OCI-LY3 (cell line): ENCODE results near the gene ZNF280C.

Source experiments
- H2AFZ ChIP-seq: fragments of 200-600, 300-600 bp; shearing (Covaris generic); 2 replicates; pipeline ENCODE4 v1.6.0; 2014; ENCODE audit warnings: antibody characterized with exemption, low read depth, low read length
- H3K27ac ChIP-seq: fragments of 200-600, 300-600 bp; sonication (generic); 2 replicates; pipeline ENCODE4 v1.5.1; 2014; ENCODE audit warnings: mild to moderate bottlenecking, low read length, moderate library complexity, mixed read lengths
- H3K27me3 ChIP-seq: fragments of 200-600, 300-600 bp; sonication (generic); 2 replicates; pipeline ENCODE4 v1.6.1; 2014; ENCODE audit warnings: low read depth, low read length, mixed read lengths
- H3K36me3 ChIP-seq: fragments of 200-600, 300-600 bp; sonication (generic); replicated peaks from 2 replicates; pipeline ENCODE3; 2014; ENCODE audit warnings: low read depth, low read length, mixed read lengths
- H3K4me1 ChIP-seq: fragments of 300-600, 200-600 bp; sonication (generic); 2 replicates; pipeline ENCODE4 v1.6.1; 2014; ENCODE audit warnings: low read length, mixed read lengths
- H3K4me2 ChIP-seq: fragments of 200-600, 300-600 bp; sonication (generic); 2 replicates; pipeline ENCODE4 v1.6.1; 2014; ENCODE audit warnings: low read length, mixed read lengths
- H3K4me3 ChIP-seq: fragments of 300-600, 200-600 bp; sonication (generic); 2 replicates; pipeline ENCODE4 v1.5.1; 2014; ENCODE audit warnings: antibody characterized with exemption, mild to moderate bottlenecking, low read length, moderate library complexity
- H3K79me2 ChIP-seq: fragments of 300-600, 200-600 bp; shearing (Covaris generic); 2 replicates; pipeline ENCODE4 v1.6.1; 2014; ENCODE audit warnings: mild to moderate bottlenecking, low read length, mixed read lengths
- H3K9ac ChIP-seq: fragments of 300-600, 200-600 bp; shearing (Covaris generic); 2 replicates; pipeline ENCODE4 v1.6.0; 2014; ENCODE audit warnings: mild to moderate bottlenecking, low read length, moderate library complexity
- H3K9me3 ChIP-seq: fragments of 200-600, 300-600 bp; shearing (Covaris generic); 2 replicates; pipeline ENCODE4 v1.6.1; 2014; ENCODE audit warnings: low read length, mixed read lengths; ENCODE audit not compliant: insufficient read depth
- H4K20me1 ChIP-seq: fragments of 200-600, 300-600 bp; sonication (generic); 2 replicates; pipeline ENCODE4 v1.6.1; 2016; ENCODE audit warnings: low read length, mixed read lengths; ENCODE audit not compliant: insufficient read depth
- EZH2phosphoT487 ChIP-seq: fragments of 200-600 bp; shearing (Covaris generic); IDR thresholded peaks from 2 replicates; pipeline ENCODE4 v1.6.1; 2018; ENCODE audit warnings: antibody characterized with exemption, mixed run types, low read depth
- TF ChIP-seq, protein P1 (sequence below): fragments of 200-600, 300-600 bp; sonication (generic); IDR thresholded peaks from 2 replicates; pipeline ENCODE4 v1.5.1; 2014; ENCODE audit warnings: antibody characterized with exemption, low read length, low read depth

Gene ZNF280C

DNA sequence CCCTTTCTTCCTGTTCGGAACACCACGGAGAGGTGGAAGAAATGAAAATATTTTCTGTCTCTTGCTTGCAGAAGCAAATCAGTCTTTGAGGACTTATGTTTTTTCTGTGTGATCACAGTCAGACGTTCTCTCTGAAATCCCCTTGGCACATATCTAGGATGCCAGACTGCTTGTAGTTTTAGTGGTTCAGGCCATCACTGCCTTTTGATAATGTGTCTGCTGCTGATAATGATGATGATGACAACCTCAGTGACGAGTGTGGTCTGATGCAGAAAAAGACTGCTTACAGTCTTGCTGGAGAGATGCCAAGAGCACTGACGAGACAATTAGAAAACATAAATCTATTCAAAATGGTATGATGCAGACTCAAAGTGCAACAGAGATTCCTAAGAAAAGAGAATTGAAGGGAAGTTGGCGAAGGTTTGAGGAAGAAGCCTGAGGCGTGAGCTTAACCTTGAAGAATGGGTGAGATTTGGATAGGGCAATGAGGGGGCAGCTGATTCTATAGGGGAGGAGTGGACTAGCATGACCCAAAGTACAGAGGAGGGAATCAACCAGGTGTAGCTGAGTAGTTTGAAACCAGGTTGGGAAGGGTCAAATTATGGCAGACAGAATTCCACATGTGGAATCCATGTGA is 89.0 kb downstream of the ZNF280C start:
- no peak overlapping the region for H2AFZ ChIP-seq
- TF ChIP-seq EZH2phosphoT487, result no peak
- TF ChIP-seq, protein P1, sequence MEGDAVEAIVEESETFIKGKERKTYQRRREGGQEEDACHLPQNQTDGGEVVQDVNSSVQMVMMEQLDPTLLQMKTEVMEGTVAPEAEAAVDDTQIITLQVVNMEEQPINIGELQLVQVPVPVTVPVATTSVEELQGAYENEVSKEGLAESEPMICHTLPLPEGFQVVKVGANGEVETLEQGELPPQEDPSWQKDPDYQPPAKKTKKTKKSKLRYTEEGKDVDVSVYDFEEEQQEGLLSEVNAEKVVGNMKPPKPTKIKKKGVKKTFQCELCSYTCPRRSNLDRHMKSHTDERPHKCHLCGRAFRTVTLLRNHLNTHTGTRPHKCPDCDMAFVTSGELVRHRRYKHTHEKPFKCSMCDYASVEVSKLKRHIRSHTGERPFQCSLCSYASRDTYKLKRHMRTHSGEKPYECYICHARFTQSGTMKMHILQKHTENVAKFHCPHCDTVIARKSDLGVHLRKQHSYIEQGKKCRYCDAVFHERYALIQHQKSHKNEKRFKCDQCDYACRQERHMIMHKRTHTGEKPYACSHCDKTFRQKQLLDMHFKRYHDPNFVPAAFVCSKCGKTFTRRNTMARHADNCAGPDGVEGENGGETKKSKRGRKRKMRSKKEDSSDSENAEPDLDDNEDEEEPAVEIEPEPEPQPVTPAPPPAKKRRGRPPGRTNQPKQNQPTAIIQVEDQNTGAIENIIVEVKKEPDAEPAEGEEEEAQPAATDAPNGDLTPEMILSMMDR, result no peak
- no peak overlapping the region for H3K9ac ChIP-seq
- H3K27ac ChIP-seq, result no peak overlapping the region
- H3K4me1 ChIP-seq, result peaks cover 68% of the 10 kb centered on the region
- no peak overlapping the region for H3K4me3 ChIP-seq
- no peaks in the 10 kb centered on the region for H3K9me3 ChIP-seq
- no peaks in the 10 kb centered on the region for H3K27me3 ChIP-seq
- peaks cover 34% of the 10 kb centered on the region for H4K20me1 ChIP-seq
- peaks cover 79% of the 10 kb centered on the region for H3K79me2 ChIP-seq
- H3K36me3 ChIP-seq, result peaks cover 55% of the 10 kb centered on the region
- H3K4me2 ChIP-seq, result no peak overlapping the region

DNA sequence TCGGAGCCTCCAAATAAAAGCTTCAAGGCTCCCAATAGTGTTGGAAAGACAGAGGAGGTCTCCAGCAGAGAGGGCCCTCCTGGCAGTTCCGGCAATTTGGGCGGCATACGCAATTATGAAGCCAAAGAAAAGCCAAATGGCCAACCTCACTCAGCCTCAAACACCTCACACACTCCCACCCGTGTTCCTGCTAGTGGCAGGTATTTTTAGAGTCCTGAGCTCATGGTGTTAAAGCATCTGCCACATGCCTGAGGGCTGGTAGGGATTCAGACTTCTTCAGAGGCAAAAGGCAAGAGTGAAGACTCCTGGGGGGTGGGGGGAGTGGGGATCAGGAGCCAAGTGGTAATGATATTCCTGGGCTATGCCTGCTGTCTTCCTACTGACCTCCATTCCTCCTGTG is 89.5 kb downstream of the ZNF280C start:
- Histone ChIP-seq H3K4me3 (no peak overlapping the region), H3K9ac (no peak overlapping the region), H3K27ac (no peak overlapping the region), H3K79me2 (peaks cover 83% of the 10 kb centered on the region), H3K4me1 (peaks cover 68% of the 10 kb centered on the region), H3K27me3 (no peaks in the 10 kb centered on the region), H3K36me3 (peaks cover 53% of the 10 kb centered on the region), H4K20me1 (peaks cover 34% of the 10 kb centered on the region), H2AFZ (no peak overlapping the region), H3K4me2 (no peak overlapping the region), H3K9me3 (no peaks in the 10 kb centered on the region)
- TF ChIP-seq, protein P1, result no peak
- TF ChIP-seq EZH2phosphoT487, result no peak

DNA sequence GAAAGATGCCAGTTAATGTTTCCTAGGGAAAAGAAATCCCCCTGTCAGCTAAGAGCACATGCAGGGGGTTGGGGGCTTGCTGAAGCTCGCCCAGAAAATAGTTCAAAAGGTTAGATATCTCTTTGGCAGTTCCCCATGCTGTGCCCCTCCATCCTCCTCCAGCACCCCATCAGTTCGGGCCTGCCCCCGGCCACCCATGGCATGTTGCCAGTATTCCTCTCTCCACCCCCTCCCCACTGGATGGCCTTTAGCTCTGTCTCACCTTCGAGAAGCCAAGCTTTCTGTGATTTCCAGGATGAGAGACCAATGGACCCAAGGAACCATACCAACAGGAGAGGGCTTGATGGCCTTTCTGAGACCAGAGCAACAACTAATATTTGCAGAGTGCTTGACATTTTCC is 91.8 kb downstream of the ZNF280C start:
- Histone ChIP-seq H3K9me3 (no peaks in the 10 kb centered on the region), H3K27me3 (no peaks in the 10 kb centered on the region), H3K36me3 (peaks cover 54% of the 10 kb centered on the region), H2AFZ (no peak overlapping the region), H3K4me1 (peaks cover 55% of the 10 kb centered on the region), H3K79me2 (peaks cover 94% of the 10 kb centered on the region), H4K20me1 (peaks cover 34% of the 10 kb centered on the region), H3K4me2 (peak overlapping the region; percentile 98), H3K4me3 (peak overlapping the region; percentile 67), H3K27ac (peak overlapping the region; percentile 99), H3K9ac (peak overlapping the region; percentile 75)
- no peak for TF ChIP-seq EZH2phosphoT487
- TF ChIP-seq, protein P1, result no peak

DNA sequence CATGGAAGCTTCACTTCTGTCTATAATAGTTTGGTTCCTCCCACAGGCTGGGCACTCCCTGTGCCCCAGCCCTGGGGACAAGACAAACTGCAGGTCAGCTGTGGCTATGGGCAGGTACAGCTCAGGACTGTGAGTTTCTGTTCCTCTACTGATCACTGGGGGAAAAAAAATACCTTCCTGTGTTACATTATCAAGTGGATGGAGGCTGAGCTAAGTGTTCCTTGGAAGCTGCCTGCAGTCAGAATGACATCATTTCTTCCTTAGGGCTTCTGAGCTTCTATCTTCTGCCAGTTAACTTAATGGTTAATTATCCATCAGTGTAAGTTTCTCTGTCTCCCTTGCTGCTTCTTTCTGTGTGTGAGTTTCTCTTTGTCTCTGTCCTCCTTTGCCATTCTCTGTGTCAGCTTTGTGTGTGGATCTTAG is 92.3 kb downstream of the ZNF280C start:
- H3K4me3 ChIP-seq, result peak overlapping the region; percentile 67
- peaks cover 55% of the 10 kb centered on the region for H3K4me1 ChIP-seq
- TF ChIP-seq EZH2phosphoT487, result no peak
- TF ChIP-seq, protein P1, result no peak
- H3K79me2 ChIP-seq, result peaks cover 96% of the 10 kb centered on the region
- no peaks in the 10 kb centered on the region for H3K27me3 ChIP-seq
- peak overlapping the region; percentile 75 for H3K9ac ChIP-seq
- no peaks in the 10 kb centered on the region for H3K9me3 ChIP-seq
- H3K27ac ChIP-seq, result peak overlapping the region; percentile 99
- H3K4me2 ChIP-seq, result peak overlapping the region; percentile 98
- H4K20me1 ChIP-seq, result peaks cover 33% of the 10 kb centered on the region
- H3K36me3 ChIP-seq, result peaks cover 51% of the 10 kb centered on the region
- H2AFZ ChIP-seq, result no peak overlapping the region
